Activated CD8-positive, alpha-beta T cell treated with anti-CD3 and anti-CD28 coated beads, Interleukin-2, amount 10 ng/mL, durations not matched to agents 7 days and 5 days (primary cell): Measurements from ENCODE around the gene MRPL14. TPM values are rescaled to one million over a fixed set of nuclear protein-coding genes. Genes with fewer than 3 reads are reported as not detected.

ENCODE experiments used
- ATAC-seq: fragments of 150-1000 bp; cut with Tn5 transposase; one replicate; pipeline ENCODE4 v1.10.0; 2021; ENCODE audit warnings: moderate library complexity
- CTCF ChIA-PET: fragments of 350-600 bp; sonication (Branson Sonifier 250); formaldehyde crosslinking; loops from one replicate; lab custom pipeline; 2021; ENCODE audit warnings: antibody characterized with exemption; lab: Charles Lee
- POLR2A ChIA-PET: fragments of 350-600 bp; sonication (Branson Sonifier 250); formaldehyde crosslinking; loops from one replicate; lab custom pipeline; 2021; ENCODE audit warnings: antibody characterized with exemption; lab: Charles Lee
- DNase-seq: peaks from one replicate; pipeline ENCODE4 v3.0.0-alpha.2; 2020
- H3K27ac Mint-ChIP-seq: one replicate; pipeline ENCODE4 v1.8.0; 2021; ENCODE audit warnings: mild to moderate bottlenecking, mixed read lengths
- H3K27me3 Mint-ChIP-seq: one replicate; pipeline ENCODE4 v1.8.0; 2021; ENCODE audit warnings: low read depth, mixed read lengths
- H3K36me3 Mint-ChIP-seq: one replicate; pipeline ENCODE4 v1.8.0; 2021; ENCODE audit warnings: low read depth, mixed read lengths
- H3K4me1 Mint-ChIP-seq: one replicate; pipeline ENCODE4 v1.8.0; 2021; ENCODE audit warnings: low read depth, mixed read lengths
- H3K4me3 Mint-ChIP-seq: one replicate; pipeline ENCODE4 v1.8.0; 2021; ENCODE audit warnings: mild to moderate bottlenecking, mixed read lengths
- H3K9me3 Mint-ChIP-seq: one replicate; pipeline ENCODE4 v1.8.0; 2022; ENCODE audit warnings: mixed read lengths; ENCODE audit not compliant: insufficient read depth
- total RNA-seq, 2 experiments: library from RNA; stranded (reverse); gene quantifications; one replicate each; pipeline ENCODE4 v1.2.3, GENCODE V29; 2021

The MRPL14 gene
- total RNA-seq, 2 experiments from 2014 or later = 57.3 to 60.9 TPM

DNA sequence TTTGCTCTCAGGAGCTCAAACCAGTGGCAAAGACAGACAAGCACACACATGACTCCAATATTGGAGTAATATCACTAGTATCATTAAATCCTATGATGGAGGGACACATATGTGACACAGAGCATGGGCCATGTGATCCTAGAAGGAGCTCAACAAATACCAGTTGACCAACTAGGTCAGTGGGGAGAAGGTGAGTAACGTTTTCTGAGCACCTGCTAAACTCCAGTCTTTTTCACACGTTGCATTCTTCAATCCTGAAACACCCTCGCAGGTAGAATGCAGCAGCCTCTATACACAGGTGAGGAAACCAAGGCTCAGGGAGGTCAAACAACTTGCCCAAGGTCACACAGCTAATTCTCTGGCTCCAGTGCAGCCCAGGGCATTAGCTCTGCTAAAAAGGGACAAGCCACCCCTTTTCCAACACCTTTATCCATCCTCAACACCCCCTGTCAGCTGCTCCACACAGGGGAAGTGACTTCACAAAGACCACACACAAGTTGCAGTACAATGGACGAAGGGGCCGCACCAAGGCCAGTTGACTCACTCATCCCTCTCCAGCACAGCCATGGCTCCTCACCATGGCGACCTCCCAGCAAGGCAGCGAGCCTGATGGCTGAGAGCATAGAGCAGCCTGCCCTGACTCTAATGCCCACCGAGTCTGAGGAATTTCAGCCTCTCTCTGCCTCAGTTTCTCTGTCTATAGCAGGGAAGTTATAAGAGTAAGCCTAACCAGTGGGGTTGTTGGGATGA lies 35.8 kb upstream of the MRPL14 start:
- no peak for DNase-seq
- Mint-ChIP-seq H3K27me3 (peaks cover 16% of the 10 kb centered on the region), H3K4me1 (peaks cover 12% of the 10 kb centered on the region), H3K36me3 (no peaks in the 10 kb centered on the region), H3K27ac (no peak overlapping the region), H3K4me3 (no peak overlapping the region), H3K9me3 (no peaks in the 10 kb centered on the region)
- ATAC-seq = no peak
- ChIA-PET CTCF (interaction anchor here (1.1 to 1.9 kb wide), 3 partner anchors 10 to 176 kb away, joined by 3 to 12 read pairs (median 3); no protein-coding TSS in a partner anchor), POLR2A (no interaction called here)

- peak; percentile 15 for ATAC-seq
- no peaks in the 10 kb centered on the region for H3K36me3 Mint-ChIP-seq
- CTCF ChIA-PET = interaction anchor here (1.1 to 1.9 kb wide), 4 partner anchors 11 to 393 kb away, joined by 3 to 12 read pairs (median 4); no protein-coding TSS in a partner anchor
These were observed 34.7 kb upstream of the MRPL14 start for GRCh38 chr6:44161997-44162338.

DNA sequence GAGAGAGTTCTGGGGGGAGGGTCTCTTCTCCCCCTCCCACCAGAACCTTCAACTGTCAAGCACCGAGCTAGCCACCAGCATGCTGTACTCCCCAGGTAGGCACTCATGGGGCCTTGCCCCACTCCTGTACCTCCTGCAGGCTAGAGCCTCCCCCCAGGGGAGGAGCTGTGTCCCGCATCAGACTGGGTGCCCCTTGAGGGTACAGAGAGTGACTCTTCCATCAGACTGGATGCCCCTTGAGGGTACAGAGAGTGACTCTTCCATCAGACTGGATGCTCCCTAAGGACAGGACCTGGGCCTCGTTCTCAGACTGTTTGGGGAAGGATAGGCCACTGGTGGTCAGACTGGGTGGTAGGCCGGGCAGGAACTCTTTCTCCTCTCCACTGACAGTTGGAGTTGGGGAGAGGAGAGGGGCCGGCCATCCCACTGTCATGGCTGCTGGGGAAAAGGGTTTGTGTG lies 31.5 kb upstream of the MRPL14 start, which contains the start of gene CAPN11:
TSS of gene CAPN11 (plus strand) at position 51 of the 459 bp plus-strand sequence. CDS start at position 80, 29 bp downstream.
- Mint-ChIP-seq H3K9me3 (no peaks in the 10 kb centered on the region), H3K4me3 (no peak within 1 kb of the TSS), H3K36me3 (no peaks in the 10 kb centered on the region), H3K27me3 (peaks cover 5% of the 10 kb centered on the region), H3K27ac (no peak within 1 kb of the TSS), H3K4me1 (peaks cover 4% of the 10 kb centered on the region)
- CTCF ChIA-PET = no interaction called here
- DNase-seq (no peak), ATAC-seq (no peak)
- POLR2A ChIA-PET = no interaction called here

More at GRCh38 chr6:44161997-44162338, 34.7 kb upstream of the MRPL14 start:
- no peak for DNase-seq
- peaks cover 12% of the 10 kb centered on the region for H3K4me1 Mint-ChIP-seq
- H3K9me3 Mint-ChIP-seq = no peaks in the 10 kb centered on the region
- peaks cover 14% of the 10 kb centered on the region for H3K27me3 Mint-ChIP-seq
- H3K4me3 Mint-ChIP-seq = no peak overlapping the region
- POLR2A ChIA-PET = interaction anchor here (0.5 kb wide), 1 partner anchor 16 kb away, joined by 3 read pairs; no protein-coding TSS in a partner anchor
- no peak overlapping the region for H3K27ac Mint-ChIP-seq

GRCh38 chr6:44157152-44157521 lies 29.9 kb upstream of the MRPL14 start:
- H3K9me3 Mint-ChIP-seq = no peaks in the 10 kb centered on the region
- ChIA-PET POLR2A (interaction anchor here (0.8 kb wide), 1 partner anchor 91 kb away, joined by 3 read pairs; no protein-coding TSS in a partner anchor), CTCF (no interaction called here)
- H3K36me3 Mint-ChIP-seq = no peaks in the 10 kb centered on the region
- H3K27ac Mint-ChIP-seq = no peak overlapping the region
- H3K4me3 Mint-ChIP-seq = no peak overlapping the region
- peaks cover 4% of the 10 kb centered on the region for H3K4me1 Mint-ChIP-seq
- DNase-seq (no peak), ATAC-seq (no peak)
- no peaks in the 10 kb centered on the region for H3K27me3 Mint-ChIP-seq

GRCh38 chr6:44156494-44157151 lies 29.4 kb upstream of the MRPL14 start:
- DNase-seq (no peak), ATAC-seq (no peak)
- no peaks in the 10 kb centered on the region for H3K9me3 Mint-ChIP-seq
- no peak overlapping the region for H3K27ac Mint-ChIP-seq
- H3K27me3 Mint-ChIP-seq = no peaks in the 10 kb centered on the region
- H3K4me3 Mint-ChIP-seq = no peak overlapping the region
- CTCF ChIA-PET = interaction anchor here (0.7 kb wide), 1 partner anchor 78 kb away, joined by 3 read pairs; no protein-coding TSS in a partner anchor
- H3K4me1 Mint-ChIP-seq = peaks cover 9% of the 10 kb centered on the region
- H3K36me3 Mint-ChIP-seq = no peaks in the 10 kb centered on the region
- POLR2A ChIA-PET = interaction anchor here (0.8 kb wide), 1 partner anchor 91 kb away, joined by 3 read pairs; no protein-coding TSS in a partner anchor

DNA sequence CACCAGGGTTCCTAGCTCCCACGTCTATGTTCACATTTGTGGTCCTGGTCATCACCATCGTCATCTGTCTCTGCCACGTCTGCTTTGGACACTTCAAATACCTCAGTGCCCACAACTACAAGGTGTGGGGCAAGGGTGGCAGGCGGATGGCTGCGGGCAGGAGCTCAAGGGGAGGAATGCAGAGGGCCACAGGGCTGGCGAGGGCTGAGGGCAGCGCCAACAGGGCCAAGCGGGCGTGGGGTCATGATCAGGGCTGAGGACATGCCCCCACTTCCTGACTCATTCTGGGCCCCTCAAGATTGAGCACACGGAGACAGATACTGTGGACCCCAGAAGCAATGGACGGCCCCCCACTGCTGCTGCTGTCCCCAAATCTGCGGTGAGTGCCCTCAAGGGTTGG lies 26.8 kb upstream of the MRPL14 start:
- Mint-ChIP-seq H3K4me1 (peaks cover 9% of the 10 kb centered on the region), H3K27ac (no peak overlapping the region)

DNA sequence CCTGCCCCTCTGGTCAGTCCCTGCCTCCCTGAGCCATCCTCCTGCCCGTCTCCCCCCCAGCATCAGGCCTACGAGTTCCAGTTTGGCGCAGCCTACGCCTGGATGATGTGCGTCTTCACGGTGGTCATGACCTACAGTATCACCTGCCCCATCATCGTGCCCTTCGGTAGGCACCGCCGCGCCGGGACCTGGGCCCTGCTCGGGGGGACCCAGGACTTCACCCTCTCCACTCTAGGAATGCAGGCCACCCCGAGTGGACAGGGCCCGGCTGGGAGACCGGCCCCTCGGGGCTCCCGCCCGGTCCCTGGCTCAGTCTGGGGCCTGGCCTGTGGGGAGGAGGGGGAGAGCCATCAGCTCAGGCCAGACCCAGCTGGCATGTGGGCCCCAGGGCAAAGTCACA lies 25.3 kb upstream of the MRPL14 start:
- no peaks in the 10 kb centered on the region for H3K36me3 Mint-ChIP-seq
- peaks cover 9% of the 10 kb centered on the region for H3K4me1 Mint-ChIP-seq
- H3K27ac Mint-ChIP-seq = no peak overlapping the region
- H3K27me3 Mint-ChIP-seq = no peaks in the 10 kb centered on the region
- no peak overlapping the region for H3K4me3 Mint-ChIP-seq
- DNase-seq (no peak), ATAC-seq (no peak)
- H3K9me3 Mint-ChIP-seq = no peaks in the 10 kb centered on the region
- ChIA-PET CTCF (interaction anchor here (2.9 kb wide), 1 partner anchor 55 kb away, joined by 36 read pairs; no protein-coding TSS in a partner anchor), POLR2A (no interaction called here)

More for the DNA sequence above, 26.8 kb upstream of the MRPL14 start:
- CTCF ChIA-PET = interaction anchor here (2.9 kb wide), 1 partner anchor 57 kb away, joined by 36 read pairs; no protein-coding TSS in a partner anchor
- Mint-ChIP-seq H3K27me3 (no peaks in the 10 kb centered on the region), H3K36me3 (no peaks in the 10 kb centered on the region), H3K9me3 (no peaks in the 10 kb centered on the region), H3K4me3 (no peak overlapping the region)
- POLR2A ChIA-PET = no interaction called here
- DNase-seq = no peak
- no peak for ATAC-seq

- ChIA-PET CTCF (interaction anchor here (1.3 to 2.9 kb wide), 6 partner anchors 21 to 83 kb away, joined by 3 to 36 read pairs (median 8); no protein-coding TSS in a partner anchor), POLR2A (no interaction called here)
- peaks cover 9% of the 10 kb centered on the region for H3K4me1 Mint-ChIP-seq
- ATAC-seq (no peak), DNase-seq (no peak)
- H3K4me3 Mint-ChIP-seq = no peak overlapping the region
- no peak overlapping the region for H3K27ac Mint-ChIP-seq
- no peaks in the 10 kb centered on the region for H3K9me3 Mint-ChIP-seq
- no peaks in the 10 kb centered on the region for H3K27me3 Mint-ChIP-seq
- no peaks in the 10 kb centered on the region for H3K36me3 Mint-ChIP-seq
These were observed 24.8 kb upstream of the MRPL14 start for GRCh38 chr6:44152109-44152461.

DNA sequence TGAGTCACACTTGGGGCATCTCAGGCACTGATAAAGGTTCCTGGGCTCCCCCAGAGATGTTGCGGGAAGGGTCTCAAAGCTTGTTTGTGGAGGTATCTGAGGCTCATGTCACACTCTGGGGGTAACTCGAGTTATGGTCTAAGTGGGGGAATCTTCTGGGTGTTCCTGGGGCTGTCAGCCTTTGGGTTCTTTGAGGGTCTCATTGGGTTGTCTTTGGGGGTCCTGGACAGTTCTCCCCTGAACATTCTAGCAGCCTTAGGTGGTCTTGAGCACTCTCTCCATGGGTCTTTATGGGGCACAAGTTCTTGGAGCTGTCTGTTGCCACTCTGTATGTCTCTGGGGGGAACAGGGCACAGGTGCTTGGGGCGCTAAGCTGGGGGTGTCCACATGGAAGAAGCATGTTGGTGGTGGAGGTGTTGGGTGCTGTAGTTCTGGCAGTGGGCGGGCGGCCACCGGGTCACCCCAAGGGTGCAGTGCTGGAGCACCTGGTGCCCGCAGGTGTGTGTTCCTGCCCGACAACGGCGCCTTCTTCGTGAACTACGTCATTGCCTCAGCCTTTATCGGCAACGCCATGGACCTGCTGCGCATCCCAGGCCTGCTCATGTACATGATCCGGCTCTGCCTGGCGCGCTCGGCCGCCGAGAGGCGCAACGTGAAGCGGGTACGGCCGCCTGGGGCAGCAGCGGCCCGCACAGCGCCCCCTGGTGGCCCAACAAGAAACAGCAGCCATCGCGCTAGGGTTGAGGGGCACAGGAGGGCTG lies 24.3 kb upstream of the MRPL14 start:
- POLR2A ChIA-PET = interaction anchor here (0.8 kb wide), 1 partner anchor 105 kb away, joined by 3 read pairs; the partner anchor contains the start of gene SLC35B2
- no peak overlapping the region for H3K4me3 Mint-ChIP-seq

DNA sequence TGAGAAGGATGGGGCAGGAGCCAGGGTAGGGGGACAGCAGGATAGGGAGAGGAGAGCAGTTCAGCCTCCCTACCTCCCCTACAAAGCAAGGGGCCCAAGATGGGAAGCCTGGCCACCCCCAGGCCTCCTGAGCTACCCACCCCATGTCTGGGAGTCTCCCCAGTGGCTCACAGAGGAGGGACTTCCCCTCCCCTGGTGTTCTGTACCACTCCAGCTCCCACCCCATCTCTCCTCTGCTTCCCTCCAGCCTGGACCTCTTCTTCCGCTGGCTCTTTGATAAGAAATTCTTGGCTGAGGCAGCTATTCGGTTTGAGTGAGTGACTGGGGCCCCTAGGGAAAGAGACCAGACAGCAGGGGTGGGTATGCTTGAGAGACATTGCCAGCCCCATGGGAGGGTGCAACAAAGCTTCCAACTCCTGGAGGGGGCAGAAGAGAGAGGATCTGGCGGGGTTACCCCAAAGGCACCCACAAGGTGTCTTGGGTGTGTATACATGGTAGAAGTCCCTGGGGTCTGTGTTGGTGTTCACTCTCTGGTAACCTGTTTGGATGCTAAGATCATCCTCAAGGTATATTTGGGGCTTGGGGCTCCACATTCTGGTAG lies 23.2 kb upstream of the MRPL14 start:
- Mint-ChIP-seq H3K27me3 (no peaks in the 10 kb centered on the region), H3K9me3 (no peaks in the 10 kb centered on the region), H3K27ac (no peak overlapping the region), H3K4me1 (peaks cover 9% of the 10 kb centered on the region), H3K36me3 (no peaks in the 10 kb centered on the region), H3K4me3 (no peak overlapping the region)
- DNase-seq = no peak
- ChIA-PET POLR2A (no interaction called here), CTCF (interaction anchor here (0.8 to 2.6 kb wide), 7 partner anchors 12 to 54 kb away, joined by 3 to 13 read pairs (median 5); no protein-coding TSS in a partner anchor)
- no peak for ATAC-seq

More for the DNA sequence above, 24.3 kb upstream of the MRPL14 start:
- Mint-ChIP-seq H3K27ac (no peak overlapping the region), H3K36me3 (no peaks in the 10 kb centered on the region), H3K27me3 (no peaks in the 10 kb centered on the region), H3K4me1 (peaks cover 9% of the 10 kb centered on the region), H3K9me3 (no peaks in the 10 kb centered on the region)
- peak; percentile 85 for DNase-seq
- ATAC-seq = peak; percentile 96
- CTCF ChIA-PET = interaction anchor here (0.7 to 2.6 kb wide), 11 partner anchors 9 to 83 kb away, joined by 3 to 13 read pairs (median 5); no protein-coding TSS in a partner anchor
